Caco-2 (cell line): ENCODE measurements around the gene TBCK. TPM values are rescaled to one million over a fixed set of nuclear protein-coding genes. Genes with fewer than 3 reads are reported as not detected.

Experiments used
- Bru-seq: library from RNA; stranded (reverse); fragments of 400-500 nt; gene quantifications from one replicate; lab custom pipeline; 2021; lab: Mats Ljungman, UMichigan
- BruChase-seq, 2 experiments: library from RNA; stranded (reverse); fragments of 400-500 nt; gene quantifications; one replicate each; lab custom pipeline; 2021; lab: Mats Ljungman, UMichigan
- BruUV-seq: library from RNA; stranded (reverse); fragments of 400-500 nt; replicated peaks from 2 replicates; lab custom pipeline; 2021; lab: Mats Ljungman, UMichigan
- CTCF ChIA-PET: fragments of 300-600 bp; sonication (Branson Sonifier 250); formaldehyde crosslinking; loops from one replicate; lab custom pipeline; 2022; ENCODE audit warnings: antibody characterized with exemption; lab: Charles Lee
- POLR2A ChIA-PET: fragments of 300-600 bp; sonication (Branson Sonifier 250); formaldehyde crosslinking; loops from one replicate; lab custom pipeline; 2022; ENCODE audit warnings: antibody characterized with exemption; lab: Charles Lee
- DNase-seq, 2 experiments: peaks; one replicate each; pipeline versions ENCODE4 v3.0.0 to v3.0.0-alpha.2; 2020 to 2022
- H3K27me3 ChIP-seq: replicated peaks from 2 replicates; pipeline ENCODE4 v1.6.0; 2011; ENCODE audit warnings: low read length; ENCODE audit not compliant: control insufficient read depth, insufficient read depth
- H3K36me3 ChIP-seq: 2 replicates; pipeline ENCODE4 v1.5.1; 2011; ENCODE audit warnings: low read length; ENCODE audit not compliant: control insufficient read depth, insufficient read depth
- H3K4me1 ChIP-seq: fragments of 250-450 bp; sonication (Bioruptor Pico); 2 replicates; pipeline ENCODE4 v1.5.1; 2020; ENCODE audit warnings: mild to moderate bottlenecking
- H3K4me3 ChIP-seq: 2 replicates; pipeline ENCODE4 v1.5.1; 2011; ENCODE audit warnings: low read depth, mild to moderate bottlenecking, control low read depth, low read length
- H3K9me3 ChIP-seq: fragments of 250-450 bp; sonication (Bioruptor Pico); 2 replicates; pipeline ENCODE4 v1.5.1; 2020; ENCODE audit warnings: mild to moderate bottlenecking, moderate library complexity
- H3K27ac Mint-ChIP-seq: one replicate; pipeline ENCODE4 v1.8.0; 2022; ENCODE audit warnings: mixed read lengths; ENCODE audit not compliant: unreplicated experiment
- H3K27me3 Mint-ChIP-seq: one replicate; pipeline ENCODE4 v1.8.0; 2022; ENCODE audit warnings: mixed read lengths; ENCODE audit not compliant: insufficient read depth, unreplicated experiment
- H3K36me3 Mint-ChIP-seq: one replicate; pipeline ENCODE4 v1.8.0; 2022; ENCODE audit warnings: mild to moderate bottlenecking, mixed read lengths; ENCODE audit not compliant: insufficient read depth, unreplicated experiment
- H3K4me1 Mint-ChIP-seq: one replicate; pipeline ENCODE4 v1.8.0; 2022; ENCODE audit warnings: low read depth, mixed read lengths; ENCODE audit not compliant: unreplicated experiment
- H3K4me3 Mint-ChIP-seq: one replicate; pipeline ENCODE4 v1.8.0; 2022; ENCODE audit warnings: mild to moderate bottlenecking, moderate library complexity, mixed read lengths; ENCODE audit not compliant: unreplicated experiment
- H3K9me3 Mint-ChIP-seq: one replicate; pipeline ENCODE4 v1.8.0; 2022; ENCODE audit warnings: mixed read lengths; ENCODE audit not compliant: unreplicated experiment
- CTCF ChIP-seq, 2 experiments: fragments of 200-600 bp in 1 of 2; IDR thresholded peaks; 1 replicate in 1 of 2; 2 replicates in 1 of 2; pipeline versions ENCODE4 v1.5.1 to v1.8.0; 2011 to 2022; ENCODE audit warnings: antibody characterized with exemption in 1 of 2, control low read depth in 1 of 2, inconsistent platforms in 1 of 2, low read depth in 1 of 2, low read length in 1 of 2, mild to moderate bottlenecking in 1 of 2, moderate library complexity in 1 of 2; ENCODE audit not compliant: insufficient read depth in 1 of 2, severe bottlenecking in 1 of 2, unreplicated experiment in 1 of 2
- intact Hi-C: fragments of 100-400 bp; cut with micrococcal nuclease; formaldehyde crosslinking; loops from one replicate; pipeline ENCODE4 v1.10.0; 2022; ENCODE audit not compliant: unreplicated experiment
- long read RNA-seq: library from polyadenylated mRNA; stranded (forward); transcript quantifications from one replicate; pipeline ENCODE4 v2.0.0, GENCODE V29; 2022
- total RNA-seq: library from RNA; stranded (reverse); gene quantifications from 2 replicates; pipeline ENCODE4 v1.2.3, GENCODE V29; 2022

Gene TBCK
- 51.1 and 58.7 TPM in 2 replicates for total RNA-seq
- Bru-seq, nascent RNA = percentile 85 among the genes with signal in this experiment
- BruChase-seq, experiment 1, labeled RNA remaining after a 2-hour chase = percentile 82 among the genes with signal in this experiment
- percentile 72 among the genes with signal in this experiment for BruChase-seq, experiment 2, labeled RNA remaining after a 6-hour chase
- long read RNA-seq, transcript TBCK-204 (26 exons, 3,047 nt) = major isoform, 11 of 49 reads
- long read RNA-seq, partial matches to known transcripts = 14 of 49 reads
- long read RNA-seq, other reads (novel, unspliced or antisense) = 23 of 49 reads

- H3K27me3 ChIP-seq = no peaks in the 10 kb centered on the region
- ChIA-PET CTCF (interaction anchor here (1.0 to 1.4 kb wide), 3 partner anchors 12 to 52 kb away, joined by 4 to 8 read pairs (median 4); no protein-coding TSS in a partner anchor), POLR2A (interaction anchor here (0.6 to 1.7 kb wide), 7 partner anchors 9 to 382 kb away, joined by 3 to 15 read pairs (median 4); no protein-coding TSS in a partner anchor)
- H3K36me3 ChIP-seq = no peaks in the 10 kb centered on the region
- no peaks in the 10 kb centered on the region for H3K9me3 Mint-ChIP-seq
- intact Hi-C loops = loop anchor here (1.0 kb wide), 3 partner anchors 10 to 77 kb away; no protein-coding TSS in a partner anchor
- H3K4me1 Mint-ChIP-seq = peaks cover 11% of the 10 kb centered on the region
- peaks cover 38% of the 10 kb centered on the region for H3K4me1 ChIP-seq
- DNase-seq = peak; percentile 88 to 91
- TF ChIP-seq CTCF (IDR thresholded peaks at IDR 0.05; ENCODE audit: insufficient read depth in 1 of 2, low read depth in 1 of 2, low read length in 1 of 2, severe bottlenecking in 1 of 2, unreplicated experiment in 1 of 2) = no peak
- peaks cover 24% of the 10 kb centered on the region for H3K36me3 Mint-ChIP-seq
- peak within 1 kb of the TSS; percentile 75 for H3K4me3 ChIP-seq
- H3K27me3 Mint-ChIP-seq = no peaks in the 10 kb centered on the region
- H3K9me3 ChIP-seq = no peaks in the 10 kb centered on the region
- no TSS peak for BruUV-seq
- H3K4me3 Mint-ChIP-seq = no peak within 1 kb of the TSS
- no peak within 1 kb of the TSS for H3K27ac Mint-ChIP-seq
Measured at GRCh38 chr4:106315968-106316772, at the start of gene TBCK, which contains the start of gene AIMP1. Gene TBCK, minus strand, starts transcription at chr4:106316209. Its CDS starts 7,249 bp downstream, at chr4:106308960. Gene AIMP1, plus strand, starts transcription at chr4:106316550. Its CDS starts 8,460 bp downstream, at chr4:106325010.

- Mint-ChIP-seq H3K27ac (no peak overlapping the region), H3K36me3 (no peaks in the 10 kb centered on the region), H3K9me3 (peaks cover 6% of the 10 kb centered on the region), H3K27me3 (no peaks in the 10 kb centered on the region), H3K4me3 (no peak overlapping the region), H3K4me1 (peaks cover 14% of the 10 kb centered on the region)
- Histone ChIP-seq H3K4me1 (peaks cover 23% of the 10 kb centered on the region), H3K9me3 (no peaks in the 10 kb centered on the region), H3K36me3 (no peaks in the 10 kb centered on the region), H3K4me3 (no peak overlapping the region), H3K27me3 (no peaks in the 10 kb centered on the region)
- intact Hi-C loops = loop anchor here (10.0 kb wide), 2 partner anchors 219 to 379 kb away; no protein-coding TSS in a partner anchor
- CTCF ChIA-PET = interaction anchor here (1.0 to 1.3 kb wide), 2 partner anchors 99 to 533 kb away, joined by 3 to 13 read pairs; no protein-coding TSS in a partner anchor
- POLR2A ChIA-PET = interaction anchor here (0.6 to 0.9 kb wide), 2 partner anchors 101 to 112 kb away, joined by 3 to 4 read pairs; no protein-coding TSS in a partner anchor
- BruUV-seq = no TSS peak
- no peak for TF ChIP-seq CTCF (IDR thresholded peaks at IDR 0.05; ENCODE audit: insufficient read depth in 1 of 2, low read depth in 1 of 2, low read length in 1 of 2, severe bottlenecking in 1 of 2, unreplicated experiment in 1 of 2)
- no peak for DNase-seq
Measured at GRCh38 chr4:106365613-106366012, 49.6 kb upstream of the TBCK start.

GRCh38 chr4:106364282-106364681 is 48.3 kb upstream of the TBCK start:
- peaks cover 12% of the 10 kb centered on the region for H3K4me1 ChIP-seq
- ChIA-PET POLR2A (interaction anchor here (0.6 kb wide), 1 partner anchor 20 kb away, joined by 3 read pairs; no protein-coding TSS in a partner anchor), CTCF (interaction anchor here (0.6 kb wide), 1 partner anchor 98 kb away, joined by 3 read pairs; no protein-coding TSS in a partner anchor)
- Mint-ChIP-seq H3K27me3 (no peaks in the 10 kb centered on the region), H3K36me3 (no peaks in the 10 kb centered on the region), H3K9me3 (no peaks in the 10 kb centered on the region), H3K4me1 (peaks cover 7% of the 10 kb centered on the region), H3K27ac (no peak overlapping the region), H3K4me3 (no peak overlapping the region)
- H3K36me3 ChIP-seq = no peaks in the 10 kb centered on the region
- no peaks in the 10 kb centered on the region for H3K27me3 ChIP-seq
- H3K4me3 ChIP-seq = no peak overlapping the region
- intact Hi-C loops = loop anchor here (10.0 kb wide), 2 partner anchors 221 to 381 kb away; no protein-coding TSS in a partner anchor
- DNase-seq = no peak
- no peaks in the 10 kb centered on the region for H3K9me3 ChIP-seq
- TF ChIP-seq CTCF (IDR thresholded peaks at IDR 0.05; ENCODE audit: insufficient read depth in 1 of 2, low read depth in 1 of 2, low read length in 1 of 2, severe bottlenecking in 1 of 2, unreplicated experiment in 1 of 2) = no peak
- BruUV-seq = no TSS peak
